Measurements from ENCODE around the gene SLC66A1.
A peak's percentile ranks its signal among the peaks of the same experiment; 100 is the strongest.

The SLC66A1 gene

DNA sequence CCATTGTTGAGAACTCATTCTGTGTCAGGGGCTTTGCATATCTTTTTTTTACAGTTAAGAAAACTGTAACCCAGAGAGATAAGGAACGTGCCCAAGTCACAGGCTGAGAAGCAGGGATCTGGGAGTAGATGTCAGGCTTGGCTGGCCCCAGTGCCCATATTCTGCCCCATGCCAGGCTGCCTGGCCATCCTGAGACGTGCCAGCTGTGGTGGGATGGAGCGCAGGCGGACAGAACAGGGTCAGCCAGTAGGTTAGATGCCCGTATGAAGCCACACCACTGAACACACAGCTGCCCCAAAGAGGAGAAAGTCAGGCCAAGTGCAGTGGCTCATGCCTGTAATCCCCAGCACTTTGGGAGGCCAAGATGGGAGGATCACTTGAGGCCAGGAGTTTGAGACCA lies 55.9 kb downstream of the SLC66A1 start:
- no peaks in the 10 kb centered on the region for H3K27me3 ChIP-seq (ENCODE audit: insufficient read depth, poor library complexity, severe bottlenecking)
- DNase-seq (ENCODE audit: low read depth in 1 of 2, low spot score in 1 of 2): no peak
- H3K4me3 ChIP-seq (replicated peaks; ENCODE audit: insufficient read depth, low read length): no peak overlapping the region
- no peak overlapping the region for H3K27ac ChIP-seq (replicated peaks)
- no peak for TF ChIP-seq POLR2AphosphoS5 (IDR thresholded peaks at IDR 0.05; ENCODE audit: low read depth)
- TF ChIP-seq SPI1 (IDR thresholded peaks at IDR 0.05; ENCODE audit: borderline replicate concordance, low read depth): no peak
- no peak for TF ChIP-seq GABPA (IDR thresholded peaks at IDR 0.05; ENCODE audit: low read depth)
- TF ChIP-seq, protein P1, sequence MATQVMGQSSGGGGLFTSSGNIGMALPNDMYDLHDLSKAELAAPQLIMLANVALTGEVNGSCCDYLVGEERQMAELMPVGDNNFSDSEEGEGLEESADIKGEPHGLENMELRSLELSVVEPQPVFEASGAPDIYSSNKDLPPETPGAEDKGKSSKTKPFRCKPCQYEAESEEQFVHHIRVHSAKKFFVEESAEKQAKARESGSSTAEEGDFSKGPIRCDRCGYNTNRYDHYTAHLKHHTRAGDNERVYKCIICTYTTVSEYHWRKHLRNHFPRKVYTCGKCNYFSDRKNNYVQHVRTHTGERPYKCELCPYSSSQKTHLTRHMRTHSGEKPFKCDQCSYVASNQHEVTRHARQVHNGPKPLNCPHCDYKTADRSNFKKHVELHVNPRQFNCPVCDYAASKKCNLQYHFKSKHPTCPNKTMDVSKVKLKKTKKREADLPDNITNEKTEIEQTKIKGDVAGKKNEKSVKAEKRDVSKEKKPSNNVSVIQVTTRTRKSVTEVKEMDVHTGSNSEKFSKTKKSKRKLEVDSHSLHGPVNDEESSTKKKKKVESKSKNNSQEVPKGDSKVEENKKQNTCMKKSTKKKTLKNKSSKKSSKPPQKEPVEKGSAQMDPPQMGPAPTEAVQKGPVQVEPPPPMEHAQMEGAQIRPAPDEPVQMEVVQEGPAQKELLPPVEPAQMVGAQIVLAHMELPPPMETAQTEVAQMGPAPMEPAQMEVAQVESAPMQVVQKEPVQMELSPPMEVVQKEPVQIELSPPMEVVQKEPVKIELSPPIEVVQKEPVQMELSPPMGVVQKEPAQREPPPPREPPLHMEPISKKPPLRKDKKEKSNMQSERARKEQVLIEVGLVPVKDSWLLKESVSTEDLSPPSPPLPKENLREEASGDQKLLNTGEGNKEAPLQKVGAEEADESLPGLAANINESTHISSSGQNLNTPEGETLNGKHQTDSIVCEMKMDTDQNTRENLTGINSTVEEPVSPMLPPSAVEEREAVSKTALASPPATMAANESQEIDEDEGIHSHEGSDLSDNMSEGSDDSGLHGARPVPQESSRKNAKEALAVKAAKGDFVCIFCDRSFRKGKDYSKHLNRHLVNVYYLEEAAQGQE (IDR thresholded peaks at IDR 0.05; ENCODE audit: insufficient replicate concordance, low read depth): no peak
- TF ChIP-seq, protein P2, sequence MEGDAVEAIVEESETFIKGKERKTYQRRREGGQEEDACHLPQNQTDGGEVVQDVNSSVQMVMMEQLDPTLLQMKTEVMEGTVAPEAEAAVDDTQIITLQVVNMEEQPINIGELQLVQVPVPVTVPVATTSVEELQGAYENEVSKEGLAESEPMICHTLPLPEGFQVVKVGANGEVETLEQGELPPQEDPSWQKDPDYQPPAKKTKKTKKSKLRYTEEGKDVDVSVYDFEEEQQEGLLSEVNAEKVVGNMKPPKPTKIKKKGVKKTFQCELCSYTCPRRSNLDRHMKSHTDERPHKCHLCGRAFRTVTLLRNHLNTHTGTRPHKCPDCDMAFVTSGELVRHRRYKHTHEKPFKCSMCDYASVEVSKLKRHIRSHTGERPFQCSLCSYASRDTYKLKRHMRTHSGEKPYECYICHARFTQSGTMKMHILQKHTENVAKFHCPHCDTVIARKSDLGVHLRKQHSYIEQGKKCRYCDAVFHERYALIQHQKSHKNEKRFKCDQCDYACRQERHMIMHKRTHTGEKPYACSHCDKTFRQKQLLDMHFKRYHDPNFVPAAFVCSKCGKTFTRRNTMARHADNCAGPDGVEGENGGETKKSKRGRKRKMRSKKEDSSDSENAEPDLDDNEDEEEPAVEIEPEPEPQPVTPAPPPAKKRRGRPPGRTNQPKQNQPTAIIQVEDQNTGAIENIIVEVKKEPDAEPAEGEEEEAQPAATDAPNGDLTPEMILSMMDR (IDR thresholded peaks at IDR 0.05; ENCODE audit: insufficient read depth, low read length): no peak

DNA sequence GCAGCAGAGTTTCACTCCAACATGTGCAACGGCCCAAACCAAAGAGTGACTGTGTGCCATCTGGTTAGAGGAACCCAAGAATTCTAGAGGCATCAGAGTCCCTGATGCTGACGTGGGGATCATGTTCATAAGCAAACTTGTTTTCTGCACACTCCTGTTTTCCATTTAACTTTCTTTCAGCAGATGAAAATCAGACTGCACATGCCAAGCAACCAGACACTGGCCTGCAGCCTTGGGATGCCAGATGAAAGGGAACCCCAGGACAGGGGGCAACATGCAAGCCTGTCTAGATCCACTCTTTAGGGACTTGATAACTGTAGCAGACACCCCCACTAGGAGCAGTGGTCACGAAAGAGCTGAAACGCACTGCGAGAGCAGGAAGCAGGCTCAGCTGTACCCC lies 56.8 kb downstream of the SLC66A1 start:
- TF ChIP-seq, protein P1 (IDR thresholded peaks at IDR 0.05; ENCODE audit: insufficient replicate concordance, low read depth): no peak
- TF ChIP-seq, protein P2 (IDR thresholded peaks at IDR 0.05; ENCODE audit: insufficient read depth, low read length): no peak
- no peak for TF ChIP-seq GABPA (IDR thresholded peaks at IDR 0.05; ENCODE audit: low read depth)
- TF ChIP-seq SPI1 (IDR thresholded peaks at IDR 0.05; ENCODE audit: borderline replicate concordance, low read depth): no peak
- no peak for TF ChIP-seq POLR2AphosphoS5 (IDR thresholded peaks at IDR 0.05; ENCODE audit: low read depth)
- Histone ChIP-seq H3K27ac (replicated peaks) (no peak overlapping the region), H3K4me3 (replicated peaks; ENCODE audit: insufficient read depth, low read length) (no peak overlapping the region), H3K27me3 (ENCODE audit: insufficient read depth, poor library complexity, severe bottlenecking) (no peaks in the 10 kb centered on the region)
- DNase-seq (ENCODE audit: low read depth in 1 of 2, low spot score in 1 of 2): no peak

DNA sequence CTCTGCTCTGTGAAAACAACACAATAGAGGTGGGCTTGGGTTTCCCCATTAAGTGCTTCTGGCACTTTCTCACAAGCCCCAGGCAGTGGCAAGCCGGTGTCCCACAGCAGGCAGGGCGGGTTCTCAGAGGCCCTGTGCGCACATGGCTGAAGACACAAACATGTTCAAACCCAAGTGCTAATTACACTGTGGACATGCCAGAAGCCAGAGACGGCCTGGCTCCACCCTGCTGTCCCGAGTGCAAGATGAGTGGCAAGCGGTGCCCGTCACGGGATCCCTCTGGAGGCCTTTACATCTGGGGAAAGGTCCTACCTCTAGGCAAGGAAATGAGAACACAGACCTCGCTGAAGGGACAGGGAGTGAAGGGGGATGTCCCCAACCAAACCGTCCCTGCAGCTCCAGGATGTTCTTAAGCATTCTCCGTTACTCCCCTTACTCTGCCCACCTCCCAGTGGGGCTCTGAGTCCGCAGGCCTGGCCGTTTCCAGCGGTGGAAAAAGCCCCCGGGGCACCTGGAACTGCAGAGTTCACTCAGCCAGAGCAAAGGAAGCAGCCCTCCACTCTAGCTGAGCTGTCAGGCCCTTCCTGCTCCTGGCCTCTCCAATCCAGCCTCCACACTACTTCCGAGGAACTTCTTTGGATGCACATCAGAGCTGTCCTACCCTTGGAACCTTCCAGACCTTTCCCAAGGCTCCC lies 57.4 kb downstream of the SLC66A1 start:
- TF ChIP-seq GABPA (IDR thresholded peaks at IDR 0.05; ENCODE audit: low read depth) (no peak), POLR2AphosphoS5 (IDR thresholded peaks at IDR 0.05; ENCODE audit: low read depth) (no peak), SPI1 (IDR thresholded peaks at IDR 0.05; ENCODE audit: borderline replicate concordance, low read depth) (no peak)
- TF ChIP-seq, protein P2 (IDR thresholded peaks at IDR 0.05; ENCODE audit: insufficient read depth, low read length): no peak
- TF ChIP-seq, protein P1 (IDR thresholded peaks at IDR 0.05; ENCODE audit: insufficient replicate concordance, low read depth): no peak

More for the DNA sequence above, 57.4 kb downstream of the SLC66A1 start:
- Histone ChIP-seq H3K4me3 (replicated peaks; ENCODE audit: insufficient read depth, low read length) (no peak overlapping the region), H3K27me3 (ENCODE audit: insufficient read depth, poor library complexity, severe bottlenecking) (no peaks in the 10 kb centered on the region), H3K27ac (replicated peaks) (peak overlapping the region; percentile 62)
- DNase-seq (ENCODE audit: low read depth in 1 of 2, low spot score in 1 of 2): no peak

Data from HL-60 (cell line).